ENCODE data around the gene PLA2G2F.

DNA sequence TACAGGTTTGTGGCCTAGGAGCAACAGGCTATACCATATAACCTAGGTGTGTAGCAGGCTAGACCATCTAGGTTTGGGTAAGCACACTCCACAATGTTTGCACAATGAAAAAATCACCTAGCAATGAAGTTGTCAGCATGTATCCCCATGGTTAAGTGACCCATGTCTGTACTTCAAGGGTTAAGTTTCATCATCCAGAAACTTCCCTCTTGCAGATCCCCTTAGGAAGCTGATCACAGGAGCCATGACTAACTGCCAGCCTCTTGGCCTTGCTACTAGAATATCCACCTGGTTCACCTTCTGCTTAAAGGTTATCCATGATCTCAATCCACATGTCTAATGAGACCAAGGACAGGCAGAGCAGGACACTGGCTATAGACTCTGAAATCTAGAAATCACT lies 43.3 kb downstream of the PLA2G2F start:
- TF ChIP-seq TAF1 (IDR thresholded peaks at IDR 0.05; ENCODE audit: borderline replicate concordance, insufficient read depth, low read length), result no peak
- TF ChIP-seq POLR2AphosphoS5 (IDR thresholded peaks at IDR 0.05; ENCODE audit: low read depth, low read length), result no peak
- TF ChIP-seq, protein P1, sequence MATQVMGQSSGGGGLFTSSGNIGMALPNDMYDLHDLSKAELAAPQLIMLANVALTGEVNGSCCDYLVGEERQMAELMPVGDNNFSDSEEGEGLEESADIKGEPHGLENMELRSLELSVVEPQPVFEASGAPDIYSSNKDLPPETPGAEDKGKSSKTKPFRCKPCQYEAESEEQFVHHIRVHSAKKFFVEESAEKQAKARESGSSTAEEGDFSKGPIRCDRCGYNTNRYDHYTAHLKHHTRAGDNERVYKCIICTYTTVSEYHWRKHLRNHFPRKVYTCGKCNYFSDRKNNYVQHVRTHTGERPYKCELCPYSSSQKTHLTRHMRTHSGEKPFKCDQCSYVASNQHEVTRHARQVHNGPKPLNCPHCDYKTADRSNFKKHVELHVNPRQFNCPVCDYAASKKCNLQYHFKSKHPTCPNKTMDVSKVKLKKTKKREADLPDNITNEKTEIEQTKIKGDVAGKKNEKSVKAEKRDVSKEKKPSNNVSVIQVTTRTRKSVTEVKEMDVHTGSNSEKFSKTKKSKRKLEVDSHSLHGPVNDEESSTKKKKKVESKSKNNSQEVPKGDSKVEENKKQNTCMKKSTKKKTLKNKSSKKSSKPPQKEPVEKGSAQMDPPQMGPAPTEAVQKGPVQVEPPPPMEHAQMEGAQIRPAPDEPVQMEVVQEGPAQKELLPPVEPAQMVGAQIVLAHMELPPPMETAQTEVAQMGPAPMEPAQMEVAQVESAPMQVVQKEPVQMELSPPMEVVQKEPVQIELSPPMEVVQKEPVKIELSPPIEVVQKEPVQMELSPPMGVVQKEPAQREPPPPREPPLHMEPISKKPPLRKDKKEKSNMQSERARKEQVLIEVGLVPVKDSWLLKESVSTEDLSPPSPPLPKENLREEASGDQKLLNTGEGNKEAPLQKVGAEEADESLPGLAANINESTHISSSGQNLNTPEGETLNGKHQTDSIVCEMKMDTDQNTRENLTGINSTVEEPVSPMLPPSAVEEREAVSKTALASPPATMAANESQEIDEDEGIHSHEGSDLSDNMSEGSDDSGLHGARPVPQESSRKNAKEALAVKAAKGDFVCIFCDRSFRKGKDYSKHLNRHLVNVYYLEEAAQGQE (IDR thresholded peaks at IDR 0.05; ENCODE audit: insufficient read depth in 1 of 2, low read depth in 2 of 2, low read length in 2 of 2), result no peak
- TF ChIP-seq SIN3A (IDR thresholded peaks at IDR 0.05; ENCODE audit: borderline replicate concordance, insufficient read depth, low read length), result no peak

All from PFSK-1 (cell line).